GM12864 (cell line): Measurements from ENCODE around the gene POMP.

Experiments used
- DNase-seq: peaks from one replicate; pipeline ENCODE4 v3.0.0-alpha.2; 2011; ENCODE audit warnings: low read depth
- H3K4me3 ChIP-seq: 2 replicates; pipeline ENCODE4 v1.5.1; 2011; ENCODE audit warnings: mild to moderate bottlenecking, low read depth, low read length, control low read depth
- TF ChIP-seq, protein P1 (sequence below): IDR thresholded peaks from 2 replicates; pipeline ENCODE4 v1.5.1; 2011; ENCODE audit warnings: low read depth, mild to moderate bottlenecking, moderate library complexity, low read length, control low read depth, inconsistent platforms; ENCODE audit errors: missing control alignments

POMP gene

GRCh38 chr13:28618230-28618994 lies 40.5 kb upstream of the POMP start:
- TF ChIP-seq, protein P1, sequence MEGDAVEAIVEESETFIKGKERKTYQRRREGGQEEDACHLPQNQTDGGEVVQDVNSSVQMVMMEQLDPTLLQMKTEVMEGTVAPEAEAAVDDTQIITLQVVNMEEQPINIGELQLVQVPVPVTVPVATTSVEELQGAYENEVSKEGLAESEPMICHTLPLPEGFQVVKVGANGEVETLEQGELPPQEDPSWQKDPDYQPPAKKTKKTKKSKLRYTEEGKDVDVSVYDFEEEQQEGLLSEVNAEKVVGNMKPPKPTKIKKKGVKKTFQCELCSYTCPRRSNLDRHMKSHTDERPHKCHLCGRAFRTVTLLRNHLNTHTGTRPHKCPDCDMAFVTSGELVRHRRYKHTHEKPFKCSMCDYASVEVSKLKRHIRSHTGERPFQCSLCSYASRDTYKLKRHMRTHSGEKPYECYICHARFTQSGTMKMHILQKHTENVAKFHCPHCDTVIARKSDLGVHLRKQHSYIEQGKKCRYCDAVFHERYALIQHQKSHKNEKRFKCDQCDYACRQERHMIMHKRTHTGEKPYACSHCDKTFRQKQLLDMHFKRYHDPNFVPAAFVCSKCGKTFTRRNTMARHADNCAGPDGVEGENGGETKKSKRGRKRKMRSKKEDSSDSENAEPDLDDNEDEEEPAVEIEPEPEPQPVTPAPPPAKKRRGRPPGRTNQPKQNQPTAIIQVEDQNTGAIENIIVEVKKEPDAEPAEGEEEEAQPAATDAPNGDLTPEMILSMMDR = no peak
- H3K4me3 ChIP-seq = no peak overlapping the region
- no peak for DNase-seq

DNA sequence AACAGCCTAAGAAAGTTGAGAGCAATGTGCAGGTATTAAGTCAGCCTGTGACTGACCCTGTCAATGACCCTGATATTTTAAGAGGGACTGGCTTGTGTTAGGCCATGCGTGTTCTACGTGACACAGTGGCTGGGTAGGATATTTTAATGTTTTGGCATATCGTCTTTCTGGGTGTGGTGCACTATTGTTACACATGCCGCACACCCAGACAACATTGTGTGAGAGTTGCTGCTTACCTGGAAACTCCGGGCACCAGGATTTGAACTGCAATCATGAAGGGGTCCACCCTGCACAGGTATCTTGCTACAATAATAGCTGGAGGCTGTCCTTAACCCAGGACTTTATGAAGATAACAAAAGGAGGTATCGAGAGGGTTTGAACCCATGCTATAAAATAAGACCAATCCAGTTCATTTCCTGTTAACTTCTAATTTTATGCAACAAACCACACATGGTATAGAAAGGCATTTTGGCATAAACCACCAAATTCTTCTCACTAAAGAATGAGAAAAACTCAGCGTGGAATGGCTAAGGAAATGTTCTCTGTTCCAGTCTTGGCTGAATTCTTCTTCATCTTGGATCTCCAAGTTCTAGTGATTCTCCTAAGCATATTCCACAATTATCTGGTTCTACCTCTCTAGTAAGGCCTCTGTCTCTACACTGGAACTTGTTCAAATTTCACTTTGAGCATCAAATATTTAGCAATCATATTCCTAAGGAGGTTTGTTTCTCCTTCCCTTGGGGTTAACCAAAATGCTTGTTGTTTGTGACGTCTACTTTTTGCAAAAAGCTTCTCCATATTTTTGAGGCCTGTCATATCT lies 38.7 kb upstream of the POMP start:
- H3K4me3 ChIP-seq = no peak overlapping the region
- TF ChIP-seq, protein P1 = no peak
- no peak for DNase-seq

DNA sequence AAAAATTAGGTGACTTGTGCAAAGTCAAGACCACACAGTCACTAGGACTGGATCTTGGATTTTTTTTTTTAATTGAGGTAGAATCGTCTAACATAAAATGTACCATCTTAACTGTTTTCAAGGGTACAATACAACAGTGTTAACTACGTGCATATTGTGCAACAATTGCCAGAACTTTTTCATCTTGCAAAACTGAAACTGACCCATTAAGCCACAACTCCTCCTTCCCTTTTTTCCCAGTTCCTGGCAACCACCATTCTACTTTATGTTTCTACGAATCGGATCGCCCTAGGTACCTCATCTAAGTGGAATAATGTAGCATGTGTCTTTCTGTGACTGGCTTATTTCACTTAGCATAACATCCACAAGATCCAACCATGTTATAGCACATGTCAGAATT lies 37.5 kb upstream of the POMP start:
- no peak overlapping the region for H3K4me3 ChIP-seq
- no peak for DNase-seq
- TF ChIP-seq, protein P1 = no peak

DNA sequence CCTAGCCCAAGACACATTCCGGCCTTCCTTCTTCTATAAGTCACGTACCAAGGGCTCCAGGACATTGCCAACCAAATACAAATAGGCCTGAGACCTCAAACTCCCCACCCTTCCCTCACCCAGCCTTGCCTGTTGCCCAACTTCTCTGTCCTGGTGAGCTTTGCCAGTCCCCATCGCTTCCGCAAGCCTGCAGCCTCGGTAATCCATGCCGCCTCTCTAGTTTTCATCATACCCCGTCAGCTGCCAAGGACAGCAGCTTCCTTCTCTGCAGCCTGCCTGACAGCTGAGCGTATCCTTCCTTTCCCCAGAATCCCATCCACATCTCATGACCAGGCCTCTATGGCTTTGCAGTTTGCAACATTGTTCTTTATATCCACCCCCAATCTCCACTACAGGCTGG lies 36.6 kb upstream of the POMP start:
- DNase-seq = no peak
- TF ChIP-seq, protein P1 = no peak
- no peak overlapping the region for H3K4me3 ChIP-seq

GRCh38 chr13:28623782-28624706 lies 34.9 kb upstream of the POMP start:
- TF ChIP-seq, protein P1 = no peak
- DNase-seq = no peak
- H3K4me3 ChIP-seq = no peak overlapping the region

DNA sequence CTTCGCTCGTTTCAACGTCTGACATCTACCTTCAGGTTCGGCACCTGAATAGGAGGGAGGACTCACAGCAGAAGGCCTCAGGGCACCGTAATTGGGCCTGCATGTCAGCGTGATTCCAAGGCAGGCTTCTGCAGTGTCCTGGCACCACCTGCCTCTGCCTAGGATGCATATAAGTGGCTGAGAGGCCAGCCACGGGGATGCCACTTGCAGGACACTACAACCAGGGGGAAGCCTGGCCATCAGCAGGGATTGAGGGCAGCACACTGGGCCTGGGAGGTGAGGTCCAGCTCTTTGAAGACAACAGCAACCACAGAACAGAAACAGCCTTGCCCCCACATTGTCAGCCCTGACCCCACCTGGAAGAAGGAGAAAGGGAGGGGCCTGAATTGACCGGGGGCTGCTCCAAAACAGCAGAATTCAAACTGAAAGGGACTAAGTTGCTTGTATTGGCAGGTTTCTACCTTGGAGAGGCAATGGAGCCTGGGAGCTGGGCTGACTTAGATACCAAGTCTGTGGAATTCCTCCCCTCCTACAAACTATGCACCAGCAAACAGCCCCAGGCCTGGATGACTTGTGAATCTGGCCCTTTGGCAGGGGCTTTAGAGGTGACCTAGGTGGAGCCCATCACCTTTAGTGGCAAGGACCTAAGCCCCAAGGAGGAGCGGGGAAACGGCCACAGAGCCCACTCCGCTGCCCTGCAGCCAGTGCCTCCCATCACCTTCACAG lies 34.1 kb upstream of the POMP start:
- no peak for DNase-seq
- H3K4me3 ChIP-seq = no peak overlapping the region
- TF ChIP-seq, protein P1 = no peak
